H9 (cell line): Measurements from ENCODE around the gene OR2T29. TPM values are rescaled to one million over a fixed set of nuclear protein-coding genes. Genes with fewer than 3 reads are reported as not detected.

Source experiments
- DNase-seq: peaks from one replicate; pipeline ENCODE4 v3.0.0-alpha.2; 2017
- H2AFZ ChIP-seq: one replicate; pipeline ENCODE4 v1.6.1; 2013; ENCODE audit warnings: mild to moderate bottlenecking, low read length, control low read depth, moderate library complexity
- H2AK5ac ChIP-seq: 2 replicates; pipeline ENCODE4 v1.6.1; 2013; ENCODE audit warnings: low read length, control low read depth, mixed read lengths; ENCODE audit not compliant: insufficient read length
- H2BK120ac ChIP-seq: one replicate; pipeline ENCODE4 v1.6.1; 2013; ENCODE audit warnings: low read depth, mild to moderate bottlenecking, low read length, control low read depth, inconsistent platforms; ENCODE audit not compliant: poor library complexity, severe bottlenecking
- H2BK12ac ChIP-seq: 2 replicates; pipeline ENCODE4 v1.6.1; 2013; ENCODE audit warnings: low read length, control low read depth, mixed read lengths, low read depth; ENCODE audit not compliant: insufficient read length
- H2BK15ac ChIP-seq: 2 replicates; pipeline ENCODE4 v1.6.1; 2013; ENCODE audit warnings: low read depth, low read length, control low read depth
- H2BK20ac ChIP-seq: one replicate; pipeline ENCODE4 v1.6.1; 2013; ENCODE audit warnings: low read depth, mild to moderate bottlenecking, low read length, control low read depth, inconsistent platforms; ENCODE audit not compliant: poor library complexity, severe bottlenecking
- H2BK5ac ChIP-seq: 2 replicates; pipeline ENCODE4 v1.6.1; 2013; ENCODE audit warnings: low read length, control low read depth, mixed read lengths; ENCODE audit not compliant: insufficient read length
- H3K14ac ChIP-seq: 2 replicates; pipeline ENCODE4 v1.6.1; 2013; ENCODE audit warnings: low read length, control low read depth; ENCODE audit not compliant: insufficient read depth
- H3K18ac ChIP-seq: 2 replicates; pipeline ENCODE4 v1.6.1; 2013; ENCODE audit warnings: low read depth, mild to moderate bottlenecking, mixed read lengths, low read length, control low read depth; ENCODE audit not compliant: insufficient read length
- H3K23ac ChIP-seq: 2 replicates; pipeline ENCODE4 v1.6.1; 2013; ENCODE audit warnings: low read length, control low read depth, mixed read lengths, low read depth; ENCODE audit not compliant: insufficient read length
- H3K23me2 ChIP-seq: 2 replicates; pipeline ENCODE4 v1.6.1; 2013; ENCODE audit warnings: low read depth, mild to moderate bottlenecking, mixed read lengths, low read length, control low read depth; ENCODE audit not compliant: insufficient read length, poor library complexity, severe bottlenecking
- H3K27ac ChIP-seq: 2 replicates; pipeline ENCODE4 v1.5.1; 2013; ENCODE audit warnings: low read length, control low read depth, mixed read lengths, low read depth; ENCODE audit not compliant: insufficient read length
- H3K27me3 ChIP-seq: 2 replicates; pipeline ENCODE4 v1.6.1; 2013; ENCODE audit warnings: low read length, control low read depth, inconsistent platforms; ENCODE audit not compliant: insufficient read depth
- H3K4ac ChIP-seq: 2 replicates; pipeline ENCODE4 v1.6.1; 2013; ENCODE audit warnings: low read depth, mild to moderate bottlenecking, control low read depth, inconsistent platforms, low read length, moderate library complexity
- H3K4me1 ChIP-seq: 2 replicates; pipeline ENCODE4 v1.6.1; 2013; ENCODE audit warnings: low read length, control low read depth, inconsistent platforms; ENCODE audit not compliant: insufficient read depth
- H3K4me2 ChIP-seq: 2 replicates; pipeline ENCODE4 v1.6.1; 2013; ENCODE audit warnings: low read length, control low read depth, mixed read lengths; ENCODE audit not compliant: insufficient read length, insufficient read depth
- H3K56ac ChIP-seq: 2 replicates; pipeline ENCODE4 v1.6.1; 2013; ENCODE audit warnings: low read depth, mild to moderate bottlenecking, mixed read lengths, low read length, control low read depth; ENCODE audit not compliant: insufficient read length
- H3K79me1 ChIP-seq: 2 replicates; pipeline ENCODE4 v1.6.1; 2013; ENCODE audit warnings: low read depth, mild to moderate bottlenecking, moderate library complexity, low read length, control low read depth, inconsistent platforms; ENCODE audit not compliant: insufficient read depth, poor library complexity, severe bottlenecking
- H3K79me2 ChIP-seq: 2 replicates; pipeline ENCODE4 v1.6.1; 2013; ENCODE audit warnings: low read length, control low read depth, inconsistent platforms; ENCODE audit not compliant: insufficient read depth
- H3K9ac ChIP-seq: 2 replicates; pipeline ENCODE4 v1.6.1; 2013; ENCODE audit warnings: low read length, control low read depth, mixed read lengths; ENCODE audit not compliant: insufficient read length; ENCODE audit errors: extremely low read depth
- H3K9me3 ChIP-seq: one replicate; pipeline ENCODE4 v1.6.1; 2013; ENCODE audit warnings: low read depth, low read length, inconsistent platforms; ENCODE audit not compliant: control insufficient read depth
- H3T11ph ChIP-seq: one replicate; pipeline ENCODE4 v1.6.1; 2013; ENCODE audit warnings: mild to moderate bottlenecking, low read length, control low read depth, inconsistent platforms
- H4K20me1 ChIP-seq: one replicate; pipeline ENCODE4 v1.6.1; 2013; ENCODE audit not compliant: control insufficient read depth, insufficient read length, insufficient read depth
- H4K5ac ChIP-seq: 2 replicates; pipeline ENCODE4 v1.6.1; 2013; ENCODE audit warnings: low read depth, mild to moderate bottlenecking, mixed read lengths, low read length, control low read depth; ENCODE audit not compliant: insufficient read length
- H4K8ac ChIP-seq: replicated peaks from 2 replicates; pipeline ENCODE4 v1.6.1; 2013; ENCODE audit warnings: low read length, control low read depth, mixed read lengths, low read depth; ENCODE audit not compliant: insufficient read length
- H4K91ac ChIP-seq: 2 replicates; pipeline ENCODE4 v1.6.1; 2013; ENCODE audit warnings: low read depth, mild to moderate bottlenecking, moderate library complexity, mixed read lengths, low read length, control low read depth; ENCODE audit not compliant: insufficient read length
- H3K27ac Mint-ChIP-seq, 3 experiments: 2 replicates in 2 of 3; 3 replicates in 1 of 3; pipeline ENCODE4 v1.8.0; 2020 to 2021; ENCODE audit warnings: mixed read lengths in 3 of 3, mild to moderate bottlenecking in 1 of 3, moderate library complexity in 1 of 3
- H3K27me3 Mint-ChIP-seq: 2 replicates; pipeline ENCODE4 v1.8.0; 2021; ENCODE audit warnings: low read depth, mild to moderate bottlenecking, moderate library complexity, mixed read lengths
- H3K36me3 Mint-ChIP-seq, 3 experiments: 2 replicates in 2 of 3; 3 replicates in 1 of 3; pipeline ENCODE4 v1.8.0; 2020 to 2021; ENCODE audit warnings: low read depth in 3 of 3, mixed read lengths in 3 of 3; ENCODE audit not compliant: insufficient read depth in 1 of 3
- H3K4me1 Mint-ChIP-seq, 2 experiments: 2 replicates each; pipeline ENCODE4 v1.8.0; 2020; ENCODE audit warnings: mixed read lengths in 2 of 2
- H3K4me3 Mint-ChIP-seq, 2 experiments: 2 replicates in 1 of 2; 3 replicates in 1 of 2; pipeline ENCODE4 v1.8.0; 2020 to 2021; ENCODE audit warnings: mild to moderate bottlenecking in 2 of 2, mixed read lengths in 2 of 2, moderate library complexity in 1 of 2
- H3K9me3 Mint-ChIP-seq, 2 experiments: 2 replicates in 1 of 2; 3 replicates in 1 of 2; pipeline ENCODE4 v1.8.0; 2020; ENCODE audit warnings: mild to moderate bottlenecking in 2 of 2, mixed read lengths in 2 of 2, moderate library complexity in 1 of 2
- WGBS: extraction: QIAGEN DNeasy Blood & Tissue Kit; methylation state at CpG from one replicate; pipeline ENCODE4 v1.1.7; 2013; ENCODE audit warnings: missing lambda C conversion rate, low lambda C conversion rate, mixed read lengths; ENCODE audit not compliant: insufficient read length; ENCODE audit errors: extremely low coverage; 5-methylcytosine and 5-hydroxymethylcytosine counted together
- total RNA-seq: library from RNA; stranded (reverse); gene quantifications from 2 replicates; pipeline ENCODE4 v1.2.1, GENCODE V29; 2021
- TF ChIP-seq, protein P1 (sequence below): fragments of 200-600 bp; sonication (generic); conservative IDR thresholded peaks from 3 replicates; pipeline ENCODE4 v1.8.0; 2021; ENCODE audit warnings: antibody characterized with exemption, mild to moderate bottlenecking

The OR2T29 gene
- total RNA-seq, 1 experiment from 2014 or later = not detected

DNA sequence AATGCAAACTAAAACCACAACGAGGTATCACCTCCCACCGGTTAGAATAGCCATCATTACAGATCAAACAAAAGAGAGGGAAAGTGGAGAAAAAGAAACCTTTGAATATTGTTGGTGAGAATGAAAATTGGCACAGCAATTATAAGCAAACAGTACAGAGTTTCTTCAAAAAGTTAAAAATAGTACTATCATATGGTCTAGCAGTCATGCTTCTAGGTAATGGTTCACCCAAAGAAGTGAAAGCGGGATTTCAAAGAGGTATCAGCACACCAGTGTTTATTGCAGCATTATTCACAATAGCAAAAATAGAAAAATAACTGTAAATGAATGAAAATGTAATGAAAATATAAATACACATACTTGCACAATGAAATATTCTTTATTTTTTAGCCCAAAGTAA is 26.8 kb upstream of the OR2T29 start:
- Histone ChIP-seq H3K79me2 (no peaks in the 10 kb centered on the region), H2BK20ac (no peak overlapping the region), H2BK15ac (no peak overlapping the region), H3K23ac (no peak overlapping the region), H2BK12ac (no peak overlapping the region), H2AFZ (no peak overlapping the region), H3K4me1 (no peaks in the 10 kb centered on the region), H4K8ac (no peak overlapping the region), H3K27me3 (no peaks in the 10 kb centered on the region), H3K14ac (no peak overlapping the region), H3K79me1 (no peaks in the 10 kb centered on the region), H3K23me2 (no peaks in the 10 kb centered on the region), H3T11ph (no peak overlapping the region), H3K4me2 (no peak overlapping the region), H3K9me3 (peaks cover 46% of the 10 kb centered on the region), H3K56ac (no peak overlapping the region), H3K18ac (no peak overlapping the region), H3K27ac (no peak overlapping the region), H4K91ac (no peak overlapping the region), H2BK5ac (no peak overlapping the region), H3K4ac (no peak overlapping the region), H3K9ac (no peak overlapping the region), H2AK5ac (no peak overlapping the region), H4K5ac (no peak overlapping the region), H4K20me1 (no peaks in the 10 kb centered on the region), H2BK120ac (no peak overlapping the region)
- no peak for DNase-seq
- WGBS = no CpG with 5 or more reads among the region's 3 CpGs
- no peaks in the 10 kb centered on the region for H3K4me1 Mint-ChIP-seq
- H3K27me3 Mint-ChIP-seq = no peaks in the 10 kb centered on the region
- peaks cover 4 to 28% (median 6%) of the 10 kb centered on the region in 3 experiments; a peak in 4 of 7 replicates for H3K36me3 Mint-ChIP-seq
- no peak overlapping the region for H3K27ac Mint-ChIP-seq
- no peak overlapping the region for H3K4me3 Mint-ChIP-seq
- H3K9me3 Mint-ChIP-seq = peaks cover 77 to 85% of the 10 kb centered on the region in 2 experiments
- TF ChIP-seq, protein P1, sequence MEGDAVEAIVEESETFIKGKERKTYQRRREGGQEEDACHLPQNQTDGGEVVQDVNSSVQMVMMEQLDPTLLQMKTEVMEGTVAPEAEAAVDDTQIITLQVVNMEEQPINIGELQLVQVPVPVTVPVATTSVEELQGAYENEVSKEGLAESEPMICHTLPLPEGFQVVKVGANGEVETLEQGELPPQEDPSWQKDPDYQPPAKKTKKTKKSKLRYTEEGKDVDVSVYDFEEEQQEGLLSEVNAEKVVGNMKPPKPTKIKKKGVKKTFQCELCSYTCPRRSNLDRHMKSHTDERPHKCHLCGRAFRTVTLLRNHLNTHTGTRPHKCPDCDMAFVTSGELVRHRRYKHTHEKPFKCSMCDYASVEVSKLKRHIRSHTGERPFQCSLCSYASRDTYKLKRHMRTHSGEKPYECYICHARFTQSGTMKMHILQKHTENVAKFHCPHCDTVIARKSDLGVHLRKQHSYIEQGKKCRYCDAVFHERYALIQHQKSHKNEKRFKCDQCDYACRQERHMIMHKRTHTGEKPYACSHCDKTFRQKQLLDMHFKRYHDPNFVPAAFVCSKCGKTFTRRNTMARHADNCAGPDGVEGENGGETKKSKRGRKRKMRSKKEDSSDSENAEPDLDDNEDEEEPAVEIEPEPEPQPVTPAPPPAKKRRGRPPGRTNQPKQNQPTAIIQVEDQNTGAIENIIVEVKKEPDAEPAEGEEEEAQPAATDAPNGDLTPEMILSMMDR = no peak
